GM12878 (cell line): Measurements from ENCODE around the gene PPP6R2. TPM values are rescaled to one million over a fixed set of nuclear protein-coding genes. Genes with fewer than 3 reads are reported as not detected.
A peak's percentile ranks its signal among the peaks of the same experiment; 100 is the strongest.

ENCODE experiments used
- ATAC-seq: fragments of 200-7000 bp; cut with Tn5 transposase; 3 replicates; pipeline ENCODE4 v1.9.1; 2020; ENCODE audit warnings: mild to moderate bottlenecking, moderate library complexity
- BruUV-seq: library from RNA; stranded (reverse); fragments of 400-500 nt; replicated peaks from 2 replicates; lab custom pipeline; 2021; lab: Mats Ljungman, UMichigan
- CTCF ChIA-PET: fragments of 300-600 bp; sonication (Branson Sonifier 250); formaldehyde crosslinking; extraction: SDS; loops from one replicate; lab custom pipeline; 2021; ENCODE audit warnings: inconsistent platforms; lab: Yijun Ruan, JAX
- POLR2A ChIA-PET: fragments of 350-600 bp; formaldehyde crosslinking; extraction: SDS; loops from one replicate; lab custom pipeline; 2021; ENCODE audit warnings: inconsistent platforms; lab: Charles Lee
- RAD21 ChIA-PET: fragments of 300-600 bp; sonication (Branson Sonifier 250); formaldehyde crosslinking; loops from one replicate; lab custom pipeline; 2023; ENCODE audit warnings: antibody characterized with exemption; ENCODE audit not compliant: unreplicated experiment; lab: Charles Lee
- SMC1A ChIA-PET: fragments of 300-600 bp; sonication (Branson Sonifier 250); formaldehyde crosslinking; loops from one replicate; lab custom pipeline; 2023; ENCODE audit not compliant: unreplicated experiment, uncharacterized antibody; lab: Charles Lee
- DNase-seq: peaks from one replicate; pipeline ENCODE4 v3.0.0-alpha.2; 2011; ENCODE audit warnings: low read depth, low spot score
- FAIRE-seq: peaks from 3 replicates; lab custom pipeline; 2011; peaks lifted over from hg19 to GRCh38; lab: Jason Lieb, UNC
- H2AFZ ChIP-seq: 2 replicates; pipeline ENCODE4 v1.6.0; 2011; ENCODE audit warnings: low read depth, low read length, control low read depth; ENCODE audit not compliant: control insufficient read depth
- H3K27ac ChIP-seq: 2 replicates; pipeline ENCODE4 v1.5.1; 2011; ENCODE audit warnings: control low read depth; ENCODE audit not compliant: control insufficient read depth, insufficient read depth
- H3K27me3 ChIP-seq, 2 experiments: replicated peaks in 1 of 2; 2 replicates each; pipeline versions ENCODE4 v1.6.0 to v1.6.1; 2011; ENCODE audit warnings: low read length in 1 of 2; ENCODE audit not compliant: control insufficient read depth in 2 of 2, insufficient read depth in 2 of 2
- H3K36me3 ChIP-seq, 2 experiments: 2 replicates each; pipeline ENCODE4 v1.5.1; 2011; ENCODE audit warnings: low read length in 1 of 2; ENCODE audit not compliant: control insufficient read depth in 2 of 2, insufficient read depth in 2 of 2
- H3K4me1 ChIP-seq: 2 replicates; pipeline ENCODE4 v1.6.1; 2011; ENCODE audit warnings: mild to moderate bottlenecking, low read length, moderate library complexity, mixed read lengths; ENCODE audit not compliant: control insufficient read depth, insufficient read depth
- H3K4me2 ChIP-seq: 2 replicates; pipeline ENCODE4 v1.6.0; 2011; ENCODE audit warnings: control low read depth; ENCODE audit not compliant: control insufficient read depth, insufficient read depth
- H3K4me3 ChIP-seq: fragments of 200-600 bp; sonication (generic); 2 replicates; pipeline ENCODE4 v1.5.1; 2016
- H3K79me2 ChIP-seq: 2 replicates; pipeline ENCODE4 v1.6.0; 2011; ENCODE audit warnings: low read length; ENCODE audit not compliant: control insufficient read depth, insufficient read depth
- H3K9ac ChIP-seq: 2 replicates; pipeline ENCODE4 v1.8.0; 2011; ENCODE audit warnings: low read length, control low read depth, mixed read lengths; ENCODE audit not compliant: control insufficient read depth, insufficient read depth
- H3K9me3 ChIP-seq: replicated peaks from 3 replicates; pipeline ENCODE4 v1.5.1; 2011; ENCODE audit warnings: mild to moderate bottlenecking, low read length; ENCODE audit not compliant: control insufficient read depth, insufficient read depth
- H4K20me1 ChIP-seq: 2 replicates; pipeline ENCODE4 v1.6.0; 2011; ENCODE audit not compliant: control insufficient read depth, insufficient read depth
- HDGF ChIP-seq: fragments of 450-650 bp; IDR thresholded peaks from 2 replicates; pipeline ENCODE4 v1.6.1; 2016; ENCODE audit warnings: antibody characterized with exemption
- WRNIP1 ChIP-seq: IDR thresholded peaks from 2 replicates; pipeline ENCODE4 v1.6.1; 2011; ENCODE audit warnings: low read depth, low read length, improper control_type of control experiment, borderline replicate concordance
- WGBS: methylation state at CpG from one replicate; pipeline ENCODE4 v1.1.6; 2016; ENCODE audit warnings: low lambda C conversion rate; ENCODE audit not compliant: insufficient replicate concordance, insufficient coverage; ENCODE audit errors: missing lambda C conversion rate; 5-methylcytosine and 5-hydroxymethylcytosine counted together
- in situ Hi-C: fragments of 300-500 bp; cut with MboI; formaldehyde crosslinking; loops from 9 replicates; pipeline ENCODE4 v1.14.3; 2018; ENCODE audit warnings: mixed read lengths
- intact Hi-C: fragments of 100-400 bp; cut with micrococcal nuclease; formaldehyde crosslinking; loops from one replicate; pipeline ENCODE4 v1.14.2; 2022; ENCODE audit not compliant: unreplicated experiment
- polyA plus RNA-seq, 11 experiments: library from polyadenylated mRNA; depleted of rRNA in 4 of 11; unstranded in 6 of 11; stranded (reverse) in 5 of 11; fragments of >200 nt; fragmentation: Nextera tagmentation in 4 of 11; fragmentation: Illumina TruSeq in 1 of 11; extraction: Ambion mirVana in 4 of 11; extraction: Trizol in 1 of 11; gene quantifications; 1 replicate in 1 of 11; 2 replicates in 10 of 11; pipeline versions ENCODE4 v1.2.1 to v1.2.3, GENCODE V29; 2011 to 2016; ENCODE audit warnings: inconsistent platforms in 2 of 11, missing spikeins in 2 of 11, low read depth in 1 of 11
- total RNA-seq, 4 experiments: library from RNA; depleted of rRNA in 3 of 4; stranded (reverse); fragments of >200 nt in 3 of 4; fragmentation: Illumina TruSeq in 1 of 4; extraction: Trizol in 1 of 4; gene quantifications; 2 replicates each; pipeline versions ENCODE4 v1.2.1 to v1.2.3, GENCODE V29; 2013 to 2021
- TF ChIP-seq, protein P1 (sequence below): fragments of 450-650 bp; IDR thresholded peaks from 2 replicates; pipeline ENCODE4 v1.6.1; 2016; ENCODE audit warnings: mild to moderate bottlenecking, moderate library complexity, borderline replicate concordance
- TF ChIP-seq, protein P2 (sequence below): fragments of 450-650 bp; IDR thresholded peaks from 2 replicates; pipeline ENCODE4 v1.6.1; 2014; ENCODE audit warnings: mild to moderate bottlenecking

The PPP6R2 gene
- total and polyA plus RNA-seq, 10 of the 15 experiments (the other 5 are each of a cell fraction or from before 2014, with no cell fraction given) = 0.29 to 52.6 (median 25.4) TPM

GRCh38 chr22:50301581-50301991 is 41.5 kb upstream of the PPP6R2 start (continued):
- TF ChIP-seq, protein P1, sequence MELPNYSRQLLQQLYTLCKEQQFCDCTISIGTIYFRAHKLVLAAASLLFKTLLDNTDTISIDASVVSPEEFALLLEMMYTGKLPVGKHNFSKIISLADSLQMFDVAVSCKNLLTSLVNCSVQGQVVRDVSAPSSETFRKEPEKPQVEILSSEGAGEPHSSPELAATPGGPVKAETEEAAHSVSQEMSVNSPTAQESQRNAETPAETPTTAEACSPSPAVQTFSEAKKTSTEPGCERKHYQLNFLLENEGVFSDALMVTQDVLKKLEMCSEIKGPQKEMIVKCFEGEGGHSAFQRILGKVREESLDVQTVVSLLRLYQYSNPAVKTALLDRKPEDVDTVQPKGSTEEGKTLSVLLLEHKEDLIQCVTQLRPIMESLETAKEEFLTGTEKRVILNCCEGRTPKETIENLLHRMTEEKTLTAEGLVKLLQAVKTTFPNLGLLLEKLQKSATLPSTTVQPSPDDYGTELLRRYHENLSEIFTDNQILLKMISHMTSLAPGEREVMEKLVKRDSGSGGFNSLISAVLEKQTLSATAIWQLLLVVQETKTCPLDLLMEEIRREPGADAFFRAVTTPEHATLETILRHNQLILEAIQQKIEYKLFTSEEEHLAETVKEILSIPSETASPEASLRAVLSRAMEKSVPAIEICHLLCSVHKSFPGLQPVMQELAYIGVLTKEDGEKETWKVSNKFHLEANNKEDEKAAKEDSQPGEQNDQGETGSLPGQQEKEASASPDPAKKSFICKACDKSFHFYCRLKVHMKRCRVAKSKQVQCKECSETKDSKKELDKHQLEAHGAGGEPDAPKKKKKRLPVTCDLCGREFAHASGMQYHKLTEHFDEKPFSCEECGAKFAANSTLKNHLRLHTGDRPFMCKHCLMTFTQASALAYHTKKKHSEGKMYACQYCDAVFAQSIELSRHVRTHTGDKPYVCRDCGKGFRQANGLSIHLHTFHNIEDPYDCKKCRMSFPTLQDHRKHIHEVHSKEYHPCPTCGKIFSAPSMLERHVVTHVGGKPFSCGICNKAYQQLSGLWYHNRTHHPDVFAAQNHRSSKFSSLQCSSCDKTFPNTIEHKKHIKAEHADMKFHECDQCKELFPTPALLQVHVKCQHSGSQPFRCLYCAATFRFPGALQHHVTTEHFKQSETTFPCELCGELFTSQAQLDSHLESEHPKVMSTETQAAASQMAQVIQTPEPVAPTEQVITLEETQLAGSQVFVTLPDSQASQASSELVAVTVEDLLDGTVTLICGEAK = no peak

- Histone ChIP-seq H2AFZ (no peak overlapping the region), H3K9me3 (no peaks in the 10 kb centered on the region), H3K9ac (peak overlapping the region; percentile 43; the same call in 1 of the 2 replicates), H4K20me1 (peaks cover 4% of the 10 kb centered on the region), H3K27me3 (no peaks in the 10 kb centered on the region), H3K4me2 (peak overlapping the region; percentile 94), H3K36me3 (peaks cover 2 to 3% of the 10 kb centered on the region in 2 experiments; a peak in 2 of 4 replicates), H3K79me2 (peaks cover 88% of the 10 kb centered on the region), H3K4me3 (peak overlapping the region; percentile 43), H3K27ac (no peak overlapping the region), H3K4me1 (peaks cover 47% of the 10 kb centered on the region)
- in situ Hi-C loops (no loop called here), intact Hi-C loops (no loop called here)
- BruUV-seq = no TSS peak
- ATAC-seq = peak; percentile 1; the same call in 2 of the 3 replicates
- WGBS = 54% methylated on average over 8 of the region's 9 CpGs
- ChIA-PET RAD21 (interaction anchor here (3.8 kb wide), 1 partner anchor 9 kb away, joined by 10 read pairs; no protein-coding TSS in a partner anchor), SMC1A (interaction anchor here (0.5 to 1.9 kb wide), 3 partner anchors 12 to 318 kb away, joined by 3 to 6 read pairs (median 3); partner anchors contain the start of gene TUBGCP6), CTCF (interaction anchor here (1.0 to 2.5 kb wide), 9 partner anchors 9 to 319 kb away, joined by 3 to 19 read pairs (median 3); no protein-coding TSS in a partner anchor), POLR2A (interaction anchor here (0.5 to 2.3 kb wide), 6 partner anchors 8 to 279 kb away, joined by 3 to 6 read pairs (median 3); partner anchors contain the start of gene HDAC10)
- DNase-seq = no peak
- no peak for FAIRE-seq
- no peak for TF ChIP-seq HDGF
- TF ChIP-seq, protein P2, sequence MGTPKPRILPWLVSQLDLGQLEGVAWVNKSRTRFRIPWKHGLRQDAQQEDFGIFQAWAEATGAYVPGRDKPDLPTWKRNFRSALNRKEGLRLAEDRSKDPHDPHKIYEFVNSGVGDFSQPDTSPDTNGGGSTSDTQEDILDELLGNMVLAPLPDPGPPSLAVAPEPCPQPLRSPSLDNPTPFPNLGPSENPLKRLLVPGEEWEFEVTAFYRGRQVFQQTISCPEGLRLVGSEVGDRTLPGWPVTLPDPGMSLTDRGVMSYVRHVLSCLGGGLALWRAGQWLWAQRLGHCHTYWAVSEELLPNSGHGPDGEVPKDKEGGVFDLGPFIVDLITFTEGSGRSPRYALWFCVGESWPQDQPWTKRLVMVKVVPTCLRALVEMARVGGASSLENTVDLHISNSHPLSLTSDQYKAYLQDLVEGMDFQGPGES = no peak
- no peak for TF ChIP-seq WRNIP1
Observed at GRCh38 chr22:50302041-50302541, 41.0 kb upstream of the PPP6R2 start.
